ENCODE results near the gene TFEC.
"Not testable (repeated sequence)": the region's sequence is repeated elsewhere in the genome, so short reads cannot be mapped to it uniquely, and the experiment has no call there.

The TFEC gene

GRCh38 chr7:116032886-116033285, 2.3 kb upstream of the TFEC start:
- H3K27ac ChIP-seq (ENCODE audit: low read depth, low read length), result no peak overlapping the region
- no peaks in the 10 kb centered on the region for H3K9me3 ChIP-seq (ENCODE audit: control insufficient read depth, insufficient read depth, low read depth, low read length)
- peaks cover 4% of the 10 kb centered on the region; the same call in 1 of the 2 replicates for H3K4me1 ChIP-seq (ENCODE audit: control insufficient read depth, insufficient read depth, low read length)
- H3K36me3 ChIP-seq (ENCODE audit: control insufficient read depth, insufficient read depth, low read length), result no peaks in the 10 kb centered on the region
- H3K9ac ChIP-seq (ENCODE audit: low read length), result no peak overlapping the region
- H3K27me3 ChIP-seq (ENCODE audit: control insufficient read depth, insufficient read depth, low read length), result no peaks in the 10 kb centered on the region
- no peak overlapping the region for H3K4me3 ChIP-seq (ENCODE audit: low read depth, low read length)

DNA sequence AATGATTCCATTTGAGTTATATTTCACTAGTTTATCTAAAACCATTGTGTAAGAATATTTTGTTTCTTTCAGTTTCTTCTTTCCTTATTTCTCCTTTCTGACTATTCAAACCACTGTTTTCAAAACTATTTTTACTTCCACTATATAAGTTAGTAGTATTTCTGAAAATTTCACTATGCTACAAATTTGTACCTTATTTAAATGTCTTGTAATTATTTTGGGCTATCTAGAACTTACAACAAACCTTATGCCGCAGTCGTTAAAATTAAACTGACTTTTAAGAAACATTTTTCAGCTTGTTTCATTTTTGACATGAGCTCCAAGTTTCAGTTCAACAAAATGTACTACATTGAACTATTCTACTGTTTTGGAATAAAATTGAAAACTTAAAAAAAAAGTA, 1.8 kb downstream of the TFEC start:
- Histone ChIP-seq H3K27me3 (ENCODE audit: control insufficient read depth, insufficient read depth, low read length) (no peaks in the 10 kb centered on the region), H3K9me3 (ENCODE audit: control insufficient read depth, insufficient read depth, low read depth, low read length) (no peaks in the 10 kb centered on the region), H3K9ac (ENCODE audit: low read length) (no peak overlapping the region), H3K27ac (ENCODE audit: low read depth, low read length) (no peak overlapping the region), H3K4me1 (ENCODE audit: control insufficient read depth, insufficient read depth, low read length) (peaks cover 4% of the 10 kb centered on the region; the same call in 1 of the 2 replicates), H3K36me3 (ENCODE audit: control insufficient read depth, insufficient read depth, low read length) (no peaks in the 10 kb centered on the region), H3K4me3 (ENCODE audit: low read depth, low read length) (no peak overlapping the region)

DNA sequence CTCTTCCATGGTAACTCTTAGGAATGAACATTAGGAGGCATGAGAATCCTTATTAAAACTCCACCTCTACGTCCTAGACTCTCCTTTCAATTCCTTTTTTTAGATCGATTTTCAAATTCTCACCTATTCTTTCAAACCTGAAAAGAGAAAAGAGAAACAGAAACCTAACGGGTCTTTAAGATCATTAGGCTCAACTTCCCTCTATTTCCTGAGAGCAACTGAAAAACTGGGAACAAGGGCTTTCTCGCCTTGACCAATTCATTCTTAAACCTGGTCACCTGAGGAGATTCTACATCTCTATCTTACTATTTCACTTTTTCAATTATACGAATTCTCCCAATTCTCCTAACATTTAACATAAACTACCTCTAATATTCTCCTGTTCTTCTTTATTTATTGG, 2.8 kb downstream of the TFEC start:
- no peak overlapping the region for H3K4me3 ChIP-seq (ENCODE audit: low read depth, low read length)

GRCh38 chr7:116024826-116025809, 5.4 kb downstream of the TFEC start:
- H3K27me3 ChIP-seq (ENCODE audit: control insufficient read depth, insufficient read depth, low read length), result no peaks in the 10 kb centered on the region
- no peaks in the 10 kb centered on the region for H3K36me3 ChIP-seq (ENCODE audit: control insufficient read depth, insufficient read depth, low read length)
- H3K4me3 ChIP-seq (ENCODE audit: low read depth, low read length), result no peak overlapping the region
- no peaks in the 10 kb centered on the region for H3K4me1 ChIP-seq (ENCODE audit: control insufficient read depth, insufficient read depth, low read length)
- H3K27ac ChIP-seq (ENCODE audit: low read depth, low read length), result no peak overlapping the region
- H3K9ac ChIP-seq (ENCODE audit: low read length), result no peak overlapping the region
- no peaks in the 10 kb centered on the region for H3K9me3 ChIP-seq (ENCODE audit: control insufficient read depth, insufficient read depth, low read depth, low read length)

More for the DNA sequence above, 2.8 kb downstream of the TFEC start:
- Histone ChIP-seq H3K27ac (ENCODE audit: low read depth, low read length) (no peak overlapping the region), H3K9ac (ENCODE audit: low read length) (no peak overlapping the region), H3K36me3 (ENCODE audit: control insufficient read depth, insufficient read depth, low read length) (no peaks in the 10 kb centered on the region), H3K4me1 (ENCODE audit: control insufficient read depth, insufficient read depth, low read length) (peaks cover 4% of the 10 kb centered on the region; the same call in 1 of the 2 replicates), H3K27me3 (ENCODE audit: control insufficient read depth, insufficient read depth, low read length) (no peaks in the 10 kb centered on the region), H3K9me3 (ENCODE audit: control insufficient read depth, insufficient read depth, low read depth, low read length) (no peaks in the 10 kb centered on the region)

DNA sequence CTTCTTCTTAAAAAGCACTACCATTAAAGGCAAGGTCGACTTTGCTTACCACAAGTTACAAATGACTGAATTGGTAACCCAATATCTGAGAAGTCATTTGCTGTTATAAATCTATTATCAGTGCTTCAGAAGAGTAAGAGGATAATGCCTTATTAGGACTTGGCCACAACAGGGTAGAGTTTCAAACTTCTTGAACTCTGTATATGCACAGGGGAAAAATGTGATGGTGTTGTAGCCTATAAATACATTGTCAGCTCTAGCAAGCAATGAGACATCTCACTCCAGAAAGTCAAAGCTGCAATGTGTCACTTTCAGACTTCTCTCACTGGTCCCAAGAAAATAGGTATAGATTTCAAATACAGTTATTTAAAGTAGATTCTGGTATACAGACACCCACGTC, 9.3 kb downstream of the TFEC start:
- no peaks in the 10 kb centered on the region for H3K27me3 ChIP-seq (ENCODE audit: control insufficient read depth, insufficient read depth, low read length)
- no peak overlapping the region for H3K4me3 ChIP-seq (ENCODE audit: low read depth, low read length)
- H3K4me1 ChIP-seq (ENCODE audit: control insufficient read depth, insufficient read depth, low read length), result no peaks in the 10 kb centered on the region
- no peak overlapping the region for H3K27ac ChIP-seq (ENCODE audit: low read depth, low read length)
- H3K36me3 ChIP-seq (ENCODE audit: control insufficient read depth, insufficient read depth, low read length), result no peaks in the 10 kb centered on the region
- no peak overlapping the region for H3K9ac ChIP-seq (ENCODE audit: low read length)
- H3K9me3 ChIP-seq (ENCODE audit: control insufficient read depth, insufficient read depth, low read depth, low read length), result no peaks in the 10 kb centered on the region

- H3K4me3 ChIP-seq (ENCODE audit: low read depth, low read length), result no peak overlapping the region
- H3K9me3 ChIP-seq (ENCODE audit: control insufficient read depth, insufficient read depth, low read depth, low read length), result no peaks in the 10 kb centered on the region
- H3K36me3 ChIP-seq (ENCODE audit: control insufficient read depth, insufficient read depth, low read length), result no peaks in the 10 kb centered on the region
- H3K4me1 ChIP-seq (ENCODE audit: control insufficient read depth, insufficient read depth, low read length), result no peaks in the 10 kb centered on the region
- no peaks in the 10 kb centered on the region for H3K27me3 ChIP-seq (ENCODE audit: control insufficient read depth, insufficient read depth, low read length)
- no peak overlapping the region for H3K9ac ChIP-seq (ENCODE audit: low read length)
- no peak overlapping the region for H3K27ac ChIP-seq (ENCODE audit: low read depth, low read length)
These were observed 11.8 kb downstream of the TFEC start for GRCh38 chr7:116018731-116019130.

GRCh38 chr7:116013675-116014074, 16.9 kb downstream of the TFEC start:
- no peaks in the 10 kb centered on the region for H3K4me1 ChIP-seq (ENCODE audit: control insufficient read depth, insufficient read depth, low read length)
- no peak overlapping the region for H3K4me3 ChIP-seq (ENCODE audit: low read depth, low read length)
- H3K27ac ChIP-seq (ENCODE audit: low read depth, low read length), result no peak overlapping the region
- no peaks in the 10 kb centered on the region for H3K9me3 ChIP-seq (ENCODE audit: control insufficient read depth, insufficient read depth, low read depth, low read length)
- H3K36me3 ChIP-seq (ENCODE audit: control insufficient read depth, insufficient read depth, low read length), result no peaks in the 10 kb centered on the region
- no peaks in the 10 kb centered on the region for H3K27me3 ChIP-seq (ENCODE audit: control insufficient read depth, insufficient read depth, low read length)
- no peak overlapping the region for H3K9ac ChIP-seq (ENCODE audit: low read length)

- Histone ChIP-seq H3K9me3 (ENCODE audit: control insufficient read depth, insufficient read depth, low read depth, low read length) (no peaks in the 10 kb centered on the region), H3K4me1 (ENCODE audit: control insufficient read depth, insufficient read depth, low read length) (no peaks in the 10 kb centered on the region), H3K27ac (ENCODE audit: low read depth, low read length) (no peak overlapping the region), H3K36me3 (ENCODE audit: control insufficient read depth, insufficient read depth, low read length) (no peaks in the 10 kb centered on the region), H3K27me3 (ENCODE audit: control insufficient read depth, insufficient read depth, low read length) (no peaks in the 10 kb centered on the region), H3K9ac (ENCODE audit: low read length) (no peak overlapping the region), H3K4me3 (ENCODE audit: low read depth, low read length) (no peak overlapping the region)
These were observed 19.0 kb downstream of the TFEC start for GRCh38 chr7:116011584-116011983.

DNA sequence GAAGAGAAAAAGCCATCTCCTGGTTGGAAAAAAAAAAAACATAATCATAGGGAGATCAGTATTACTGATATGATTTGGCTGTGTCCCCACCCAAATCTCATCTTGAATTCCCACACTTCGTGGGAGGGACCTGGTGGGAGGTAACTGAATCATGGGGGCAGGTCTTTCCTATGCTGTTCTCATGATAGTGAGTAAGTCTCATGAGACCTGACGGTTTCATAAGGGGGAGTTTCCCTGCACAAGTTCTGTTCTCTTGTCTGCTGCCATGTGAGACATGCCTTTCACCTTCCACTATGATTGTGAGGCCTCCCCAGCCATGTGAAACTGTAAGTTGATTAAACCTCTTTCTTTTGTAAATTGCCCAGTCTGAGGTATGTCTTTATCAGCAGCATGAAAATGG, 25.8 kb downstream of the TFEC start:
- not testable (repeated sequence) for H3K9me3 ChIP-seq (ENCODE audit: control insufficient read depth, insufficient read depth, low read depth, low read length); H3K4me3 ChIP-seq (ENCODE audit: low read depth, low read length); H3K4me1 ChIP-seq (ENCODE audit: control insufficient read depth, insufficient read depth, low read length); H3K9ac ChIP-seq (ENCODE audit: low read length); H3K27me3 ChIP-seq (ENCODE audit: control insufficient read depth, insufficient read depth, low read length); H3K27ac ChIP-seq (ENCODE audit: low read depth, low read length); H3K36me3 ChIP-seq (ENCODE audit: control insufficient read depth, insufficient read depth, low read length)

DNA sequence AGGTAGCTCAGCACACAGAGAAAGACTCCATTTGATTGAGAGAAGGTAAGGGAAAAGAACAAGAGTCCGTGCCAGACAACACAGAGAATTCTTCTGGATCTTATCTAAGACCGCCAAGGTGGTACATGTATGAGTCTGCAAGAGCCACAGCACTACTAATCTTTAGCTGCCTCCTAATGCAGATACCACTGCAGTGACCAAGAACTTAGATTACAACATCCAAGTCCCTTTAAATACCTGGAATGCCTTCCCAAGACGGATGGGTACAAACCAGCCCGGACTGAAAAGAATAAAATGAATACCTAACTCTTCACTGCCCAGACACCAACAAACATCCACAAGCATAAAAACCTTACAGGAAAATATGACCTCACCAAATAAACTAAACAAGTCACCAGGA, 33.3 kb downstream of the TFEC start:
- no peaks in the 10 kb centered on the region for H3K4me1 ChIP-seq (ENCODE audit: control insufficient read depth, insufficient read depth, low read length)
- no peak overlapping the region for H3K27ac ChIP-seq (ENCODE audit: low read depth, low read length)
- no peaks in the 10 kb centered on the region for H3K9me3 ChIP-seq (ENCODE audit: control insufficient read depth, insufficient read depth, low read depth, low read length)
- no peaks in the 10 kb centered on the region for H3K36me3 ChIP-seq (ENCODE audit: control insufficient read depth, insufficient read depth, low read length)
- H3K27me3 ChIP-seq (ENCODE audit: control insufficient read depth, insufficient read depth, low read length), result no peaks in the 10 kb centered on the region
- H3K4me3 ChIP-seq (ENCODE audit: low read depth, low read length), result no peak overlapping the region
- H3K9ac ChIP-seq (ENCODE audit: low read length), result no peak overlapping the region

DNA sequence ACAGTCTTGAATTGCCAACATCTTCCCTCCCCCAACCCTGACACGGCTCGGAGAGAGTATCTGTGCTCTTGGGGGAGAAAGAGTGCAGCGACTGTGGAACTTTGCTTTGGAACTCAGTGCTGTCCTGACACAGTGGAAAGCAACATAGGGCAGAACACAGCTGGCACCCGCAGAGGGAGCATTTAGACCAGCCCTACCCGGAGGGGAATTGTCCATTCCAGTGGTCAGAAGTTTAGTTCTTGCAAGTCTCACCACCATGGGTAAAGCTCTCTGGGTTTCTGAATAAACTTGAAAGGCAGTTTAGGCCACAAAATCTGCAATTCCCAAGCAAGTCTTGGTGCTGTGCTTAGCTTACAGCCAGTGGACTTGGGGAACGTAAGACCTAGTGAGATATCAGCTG, 34.9 kb downstream of the TFEC start:
- Histone ChIP-seq H3K9me3 (ENCODE audit: control insufficient read depth, insufficient read depth, low read depth, low read length) (no peaks in the 10 kb centered on the region), H3K9ac (ENCODE audit: low read length) (no peak overlapping the region), H3K4me1 (ENCODE audit: control insufficient read depth, insufficient read depth, low read length) (no peaks in the 10 kb centered on the region), H3K27me3 (ENCODE audit: control insufficient read depth, insufficient read depth, low read length) (no peaks in the 10 kb centered on the region), H3K4me3 (ENCODE audit: low read depth, low read length) (no peak overlapping the region), H3K36me3 (ENCODE audit: control insufficient read depth, insufficient read depth, low read length) (no peaks in the 10 kb centered on the region), H3K27ac (ENCODE audit: low read depth, low read length) (no peak overlapping the region)

All from HUES6 (cell line).